ENCODE data around the gene CCRL2. TPM values are rescaled to one million over a fixed set of nuclear protein-coding genes. Genes with fewer than 3 reads are reported as not detected.

The CCRL2 gene
- total RNA-seq, 4 donors from 2014 or later: 4.1 to 27.2 (median 17.0) TPM

- TF ChIP-seq CTCF (IDR thresholded peaks at IDR 0.05; ENCODE audit: low read depth): no peak
Observed at GRCh38 chr3:46454606-46455005, 47.5 kb downstream of the CCRL2 start.

- no peak for TF ChIP-seq CTCF (IDR thresholded peaks at IDR 0.05; ENCODE audit: low read depth)
Observed at GRCh38 chr3:46455231-46456115, 48.4 kb downstream of the CCRL2 start.

GRCh38 chr3:46456118-46456517 is 49.1 kb downstream of the CCRL2 start:
- TF ChIP-seq CTCF (IDR thresholded peaks at IDR 0.05; ENCODE audit: low read depth): no peak

Other genes starting within 250 kb of the CCRL2 start
- gene CCR1, start 198.9 kb upstream of the CCRL2 start, total RNA-seq: 10 to 100 TPM in 3 of 4 donors, 1 to 10 TPM in 1; 8.7 to 81.9 (median 20.1) TPM
- not detected for gene CCR3, start 164.8 kb upstream of the CCRL2 start, total RNA-seq
- 1 to 10 TPM; 1.3 to 3.4 (median 1.8) TPM for gene CCR2, start 53.1 kb upstream of the CCRL2 start, total RNA-seq
- 10 to 100 TPM in 1 of 4 donors, under 1 TPM in 1, not detected in 2; 0.88 to 11.0 TPM for gene CCR5, start 36.3 kb upstream of the CCRL2 start, total RNA-seq
- gene LTF, start 57.6 kb downstream of the CCRL2 start, total RNA-seq: 10 to 100 TPM in 2 of 4 donors, 1 to 10 TPM in 2; 1.2 to 17.9 (median 7.2) TPM
- gene RTP3, start 90.7 kb downstream of the CCRL2 start, total RNA-seq: not detected
- 1 to 10 TPM; 1.1 to 7.7 (median 5.0) TPM for gene LRRC2, start 159.0 kb downstream of the CCRL2 start, total RNA-seq
- not detected for gene FAM240A, start 205.3 kb downstream of the CCRL2 start, total RNA-seq

Measured in subcutaneous adipose tissue (tissue), 4 donors.